ENCODE data around the gene DEFB131B. TPM values are rescaled to one million over a fixed set of nuclear protein-coding genes. Genes with fewer than 3 reads are reported as not detected.
"Not testable (repeated sequence)": the region's sequence is repeated elsewhere in the genome, so short reads cannot be mapped to it uniquely, and the experiment has no call there.

Gene DEFB131B
- total RNA-seq, 3 donors from 2014 or later = not detected

DNA sequence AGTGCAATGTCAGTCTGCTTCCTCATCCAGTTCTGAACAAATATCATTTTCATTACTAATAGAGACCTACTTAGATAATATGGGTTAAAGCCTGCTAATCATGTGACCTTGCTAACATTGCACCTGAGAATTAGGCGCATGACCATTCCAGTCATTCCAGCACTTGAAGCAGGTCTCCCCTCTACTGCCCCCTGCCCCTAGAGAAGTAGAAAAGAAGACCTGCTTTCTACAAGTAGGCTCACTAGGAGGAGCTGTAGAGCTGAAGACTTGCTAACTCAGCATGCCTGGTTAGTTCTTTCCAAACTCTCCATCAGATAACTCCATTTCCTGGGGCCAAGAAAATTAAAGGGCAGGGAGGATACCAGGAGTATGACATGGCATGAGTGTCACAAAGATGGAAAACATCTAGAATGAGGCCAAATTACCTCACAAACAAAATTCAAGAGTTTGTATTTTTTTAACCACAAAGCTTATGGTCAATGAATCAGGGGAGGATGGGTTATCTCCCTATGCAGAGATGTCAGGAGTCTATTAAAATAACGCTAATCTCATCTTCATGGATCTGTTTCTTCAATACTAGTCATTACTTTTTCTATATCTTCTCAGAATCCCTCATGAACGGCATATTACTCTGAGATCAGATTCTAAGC, 14.2 kb upstream of the DEFB131B start:
- DNase-seq (ENCODE audit: low spot score in 2 of 2); H3K4me1 ChIP-seq; H3K27ac ChIP-seq; H3K4me3 ChIP-seq; H3K9me3 ChIP-seq; H3K27me3 ChIP-seq; H3K36me3 ChIP-seq; intact Hi-C loops (cut with DNase I; ENCODE audit: low total_unique reads): not testable (repeated sequence)
- TF ChIP-seq, protein P1, sequence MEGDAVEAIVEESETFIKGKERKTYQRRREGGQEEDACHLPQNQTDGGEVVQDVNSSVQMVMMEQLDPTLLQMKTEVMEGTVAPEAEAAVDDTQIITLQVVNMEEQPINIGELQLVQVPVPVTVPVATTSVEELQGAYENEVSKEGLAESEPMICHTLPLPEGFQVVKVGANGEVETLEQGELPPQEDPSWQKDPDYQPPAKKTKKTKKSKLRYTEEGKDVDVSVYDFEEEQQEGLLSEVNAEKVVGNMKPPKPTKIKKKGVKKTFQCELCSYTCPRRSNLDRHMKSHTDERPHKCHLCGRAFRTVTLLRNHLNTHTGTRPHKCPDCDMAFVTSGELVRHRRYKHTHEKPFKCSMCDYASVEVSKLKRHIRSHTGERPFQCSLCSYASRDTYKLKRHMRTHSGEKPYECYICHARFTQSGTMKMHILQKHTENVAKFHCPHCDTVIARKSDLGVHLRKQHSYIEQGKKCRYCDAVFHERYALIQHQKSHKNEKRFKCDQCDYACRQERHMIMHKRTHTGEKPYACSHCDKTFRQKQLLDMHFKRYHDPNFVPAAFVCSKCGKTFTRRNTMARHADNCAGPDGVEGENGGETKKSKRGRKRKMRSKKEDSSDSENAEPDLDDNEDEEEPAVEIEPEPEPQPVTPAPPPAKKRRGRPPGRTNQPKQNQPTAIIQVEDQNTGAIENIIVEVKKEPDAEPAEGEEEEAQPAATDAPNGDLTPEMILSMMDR (IDR thresholded peaks at IDR 0.05) = peak in 2 of 3 donors; percentile 41 to 45

DNA sequence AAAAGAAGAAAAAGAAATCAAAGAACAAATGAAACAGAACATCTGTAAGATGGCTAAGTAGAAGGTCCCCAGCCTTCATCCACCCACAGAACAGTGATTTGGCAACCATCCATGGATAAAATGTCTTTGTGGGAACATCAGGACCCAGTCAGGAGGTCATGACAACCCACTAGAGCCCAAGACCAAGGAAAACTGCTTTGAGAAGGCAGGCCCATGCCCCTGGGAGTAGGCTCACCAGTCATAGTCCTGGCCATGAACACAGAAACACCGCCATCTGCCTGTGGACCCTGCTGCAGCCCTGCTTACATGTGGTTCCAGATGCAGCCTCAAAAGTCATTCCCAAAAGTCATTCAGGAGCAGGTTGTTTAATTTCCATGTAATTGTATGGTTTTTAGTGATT, 11.0 kb upstream of the DEFB131B start:
- H3K36me3 ChIP-seq; H3K9me3 ChIP-seq; H3K27ac ChIP-seq; H3K27me3 ChIP-seq; DNase-seq (ENCODE audit: low spot score in 2 of 2); intact Hi-C loops (cut with DNase I; ENCODE audit: low total_unique reads); H3K4me3 ChIP-seq; H3K4me1 ChIP-seq: not testable (repeated sequence)

DNA sequence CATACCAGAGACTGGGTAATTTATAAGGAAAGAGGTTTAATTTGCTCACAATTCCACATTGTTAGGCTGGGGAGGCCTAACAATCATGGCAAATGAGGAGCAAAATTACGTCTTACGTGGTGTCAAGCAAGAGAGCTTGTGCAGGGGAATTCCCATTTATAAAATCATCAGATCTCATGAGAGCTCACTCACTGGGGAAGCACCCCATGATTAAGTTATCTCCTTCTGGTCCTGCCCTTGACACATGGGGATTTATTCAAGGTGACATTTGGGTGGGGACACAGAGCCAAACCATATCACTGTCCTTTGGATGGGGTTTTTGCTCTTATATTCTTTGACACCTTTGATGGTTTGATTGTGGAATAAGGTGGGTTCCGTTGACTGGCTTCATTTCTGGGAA, 8.3 kb upstream of the DEFB131B start:
- DNase-seq (ENCODE audit: low spot score in 2 of 2); H3K4me3 ChIP-seq; H3K27me3 ChIP-seq; H3K9me3 ChIP-seq; intact Hi-C loops (cut with DNase I; ENCODE audit: low total_unique reads); H3K27ac ChIP-seq; H3K4me1 ChIP-seq; H3K36me3 ChIP-seq: not testable (repeated sequence)

DNA sequence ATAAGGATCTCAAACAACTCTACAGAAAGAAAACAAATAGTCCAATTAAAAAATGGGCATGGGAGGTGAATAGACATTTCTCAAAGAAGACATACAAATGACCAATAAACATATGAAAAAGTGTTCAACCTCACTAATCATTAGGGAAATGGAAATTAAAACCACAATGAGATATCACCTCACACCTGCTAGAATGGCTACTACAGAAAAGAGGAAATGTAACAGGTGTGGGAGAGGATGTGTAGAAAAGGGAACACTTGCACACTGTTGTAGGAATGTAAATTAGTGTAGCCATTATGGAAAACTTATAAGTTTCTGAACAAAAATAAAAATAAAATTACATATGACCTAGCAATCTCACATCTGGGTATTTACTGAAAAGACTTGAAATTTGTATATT, 7.6 kb upstream of the DEFB131B start:
- H3K4me3 ChIP-seq; H3K27ac ChIP-seq; H3K9me3 ChIP-seq; intact Hi-C loops (cut with DNase I; ENCODE audit: low total_unique reads); H3K4me1 ChIP-seq; H3K36me3 ChIP-seq; H3K27me3 ChIP-seq; DNase-seq (ENCODE audit: low spot score in 2 of 2): not testable (repeated sequence)

DNA sequence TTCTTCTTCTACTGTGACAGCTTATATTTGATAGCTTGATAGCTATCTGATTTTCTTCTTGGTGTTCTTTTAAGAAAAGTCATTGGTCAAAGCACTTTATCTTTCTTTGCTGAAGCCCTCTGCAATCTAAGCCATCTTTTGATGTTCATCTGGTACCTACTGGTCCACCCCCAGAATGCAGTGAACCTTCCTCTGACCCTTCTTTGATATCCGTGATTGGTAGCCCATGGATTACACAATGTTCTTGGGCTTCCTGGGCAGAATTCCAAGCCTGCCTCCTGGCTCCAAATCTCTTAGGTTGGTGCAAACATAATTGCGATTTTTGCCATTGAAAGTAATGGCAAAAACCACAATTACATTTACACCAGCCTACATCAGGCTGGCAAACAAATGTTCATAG, 2.0 kb upstream of the DEFB131B start:
- H3K27ac ChIP-seq; H3K4me1 ChIP-seq; H3K36me3 ChIP-seq; H3K4me3 ChIP-seq; H3K9me3 ChIP-seq; intact Hi-C loops (cut with DNase I; ENCODE audit: low total_unique reads); H3K27me3 ChIP-seq; DNase-seq (ENCODE audit: low spot score in 2 of 2): not testable (repeated sequence)

DNA sequence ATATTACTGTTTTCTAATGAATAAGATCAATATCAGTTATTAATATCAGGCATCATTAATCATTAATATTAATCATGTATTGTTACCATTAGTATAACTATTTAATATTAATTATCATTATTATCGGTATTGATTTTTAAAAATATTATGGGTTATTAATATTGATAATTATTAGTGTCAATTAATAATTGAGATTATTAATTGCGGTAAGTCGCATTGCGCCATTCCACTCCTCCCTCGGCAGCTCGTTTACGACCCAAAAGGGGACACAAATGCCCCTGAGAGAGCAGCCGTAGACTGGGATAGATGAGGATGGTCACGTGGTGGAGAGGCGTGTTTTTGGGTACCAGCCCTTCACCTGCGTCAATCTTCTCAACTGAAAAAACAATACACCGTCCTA, 7.6 kb downstream of the DEFB131B start:
- DNase-seq (ENCODE audit: low spot score in 2 of 2); intact Hi-C loops (cut with DNase I; ENCODE audit: low total_unique reads): not testable (repeated sequence)

DNA sequence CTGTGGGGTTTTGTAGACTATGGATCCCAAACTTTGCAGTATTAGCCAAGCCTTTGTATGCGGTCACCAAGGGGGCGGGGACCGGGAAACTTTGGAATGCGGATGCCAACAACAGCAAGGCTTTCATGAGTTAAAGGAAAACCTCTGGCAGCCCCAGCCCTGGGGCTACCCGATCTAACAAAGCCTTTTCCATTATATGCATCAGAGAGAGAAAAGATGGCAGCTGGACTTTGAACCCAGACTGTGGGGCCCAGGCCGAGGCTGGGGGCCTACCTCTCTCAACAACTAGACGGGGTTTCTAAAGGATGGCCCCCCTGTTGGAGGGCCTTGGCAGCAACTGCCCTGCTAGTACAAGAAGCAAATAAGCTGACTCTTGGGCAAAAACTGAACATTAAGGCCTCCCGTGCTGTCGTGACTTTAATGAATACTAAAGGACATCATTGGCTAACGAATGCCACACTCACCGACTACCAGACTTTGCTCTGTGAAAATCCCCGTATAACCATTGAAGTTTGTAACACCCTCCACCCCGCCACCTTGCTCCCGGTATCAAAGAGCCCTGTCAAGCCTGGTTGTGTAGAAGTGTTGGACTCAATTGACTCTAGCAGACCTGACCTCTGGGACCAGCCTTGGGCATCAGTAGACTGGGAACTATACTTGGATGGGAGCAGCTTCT, 10.2 kb downstream of the DEFB131B start:
- H3K4me1 ChIP-seq; H3K36me3 ChIP-seq; intact Hi-C loops (cut with DNase I; ENCODE audit: low total_unique reads); H3K27ac ChIP-seq; H3K27me3 ChIP-seq; H3K9me3 ChIP-seq; H3K4me3 ChIP-seq; DNase-seq (ENCODE audit: low spot score in 2 of 2): not testable (repeated sequence)

More for the DNA sequence above, 7.6 kb downstream of the DEFB131B start:
- H3K9me3 ChIP-seq, H3K4me1 ChIP-seq, H3K27me3 ChIP-seq, H3K36me3 ChIP-seq, H3K27ac ChIP-seq, H3K4me3 ChIP-seq: not testable (repeated sequence)

DNA sequence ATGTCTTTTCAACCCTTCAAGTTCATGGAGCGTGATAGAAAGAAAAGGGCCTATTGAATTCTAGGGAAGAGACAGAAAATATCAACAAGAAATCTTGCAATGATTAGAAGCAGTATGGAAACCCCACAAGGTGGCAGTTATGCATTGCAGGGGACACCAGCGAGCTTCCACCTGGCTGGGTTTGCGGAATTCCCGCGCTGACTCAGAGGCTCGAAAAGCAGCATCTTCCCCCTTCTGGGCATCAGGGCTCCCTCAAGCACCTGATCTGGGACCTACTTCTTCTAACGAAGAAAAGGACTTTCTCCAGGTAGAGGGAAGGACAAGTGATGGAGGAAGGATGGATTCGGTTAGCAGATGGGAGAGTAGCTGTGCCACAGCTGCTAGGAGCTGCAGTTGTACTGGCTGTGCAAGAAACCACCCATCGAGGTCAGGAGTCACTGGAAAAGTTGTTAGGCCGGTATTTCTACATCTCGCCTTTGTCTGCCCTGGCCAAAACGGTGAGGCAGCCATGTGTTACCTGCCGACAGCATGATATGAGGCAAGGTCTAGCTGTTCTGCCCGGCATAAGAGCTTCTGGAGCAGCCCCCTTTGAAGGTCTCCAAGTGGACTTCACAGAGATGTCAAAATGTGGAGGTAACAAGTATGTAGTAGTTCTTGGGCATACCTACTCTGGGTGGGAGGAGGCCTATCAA, 11.1 kb downstream of the DEFB131B start:
- intact Hi-C loops (cut with DNase I; ENCODE audit: low total_unique reads); H3K27me3 ChIP-seq; H3K4me3 ChIP-seq; H3K9me3 ChIP-seq; DNase-seq (ENCODE audit: low spot score in 2 of 2); H3K36me3 ChIP-seq; H3K27ac ChIP-seq; H3K4me1 ChIP-seq: not testable (repeated sequence)

DNA sequence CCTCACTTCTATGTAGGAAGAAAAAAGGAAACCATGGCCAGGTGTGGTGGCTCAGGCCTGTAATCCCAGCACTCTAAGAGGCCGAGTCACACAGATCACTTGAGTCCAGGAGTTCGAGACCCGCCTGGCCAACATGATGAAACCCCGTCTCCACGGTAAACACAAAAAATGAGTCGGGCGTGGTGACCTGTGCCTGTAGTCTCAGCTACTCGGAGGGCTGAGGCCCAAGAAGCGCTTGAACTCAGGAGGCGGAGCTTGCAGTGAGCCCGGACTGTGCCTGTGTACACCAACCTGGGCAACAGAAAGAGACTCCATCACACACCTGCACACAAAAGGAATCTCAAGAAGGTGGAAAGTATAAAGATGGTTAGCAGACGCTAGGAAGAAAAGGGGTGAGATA, 17.7 kb downstream of the DEFB131B start:
- intact Hi-C loops (cut with DNase I; ENCODE audit: low total_unique reads) = no loop called here
- no peak for DNase-seq (ENCODE audit: low spot score in 2 of 2)
- no peaks in the 10 kb centered on the region for H3K4me1 ChIP-seq
- no peak overlapping the region for H3K4me3 ChIP-seq
- no peaks in the 10 kb centered on the region for H3K9me3 ChIP-seq
- H3K27me3 ChIP-seq = no peaks in the 10 kb centered on the region
- no peak overlapping the region for H3K27ac ChIP-seq
- TF ChIP-seq POLR2AphosphoS5 (IDR thresholded peaks at IDR 0.05) (no peak), POLR2A (IDR thresholded peaks at IDR 0.05) (no peak)
- TF ChIP-seq, protein P1 (IDR thresholded peaks at IDR 0.05) = no peak
- no peaks in the 10 kb centered on the region for H3K36me3 ChIP-seq

DNA sequence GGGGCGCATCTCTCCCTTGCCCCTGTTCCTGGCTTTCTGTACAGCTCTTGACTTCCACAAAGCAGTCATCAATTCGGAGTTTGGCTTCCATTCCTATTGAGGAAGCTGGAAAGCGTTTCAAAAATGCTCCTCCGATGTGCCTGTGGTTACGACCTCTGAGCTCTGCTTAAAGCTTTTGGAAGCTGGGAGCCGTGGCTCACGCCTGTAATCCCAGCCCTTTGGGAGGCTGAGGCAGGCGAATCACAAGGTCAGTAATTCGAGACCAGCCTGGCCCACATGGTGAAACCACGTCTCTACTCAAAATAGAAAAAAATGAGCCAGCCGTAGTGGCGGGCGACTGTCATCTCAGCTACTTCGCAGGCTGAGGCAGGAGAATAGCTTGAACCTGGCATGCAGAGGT, 22.9 kb downstream of the DEFB131B start:
- H3K4me3 ChIP-seq; H3K4me1 ChIP-seq; intact Hi-C loops (cut with DNase I; ENCODE audit: low total_unique reads); H3K9me3 ChIP-seq; H3K27me3 ChIP-seq; H3K27ac ChIP-seq; DNase-seq (ENCODE audit: low spot score in 2 of 2); H3K36me3 ChIP-seq: not testable (repeated sequence)
